ENCODE results near the gene PRICKLE4. TPM values are rescaled to one million over a fixed set of nuclear protein-coding genes. Genes with fewer than 3 reads are reported as not detected.
A peak's percentile ranks its signal among the peaks of the same experiment; 100 is the strongest.

The PRICKLE4 gene
- 4.0 TPM for total RNA-seq
- long read RNA-seq: 0 reads

- intact Hi-C loops (cut with DNase I): no loop called here
- peak; percentile 69 for DNase-seq
- ATAC-seq (ENCODE audit: poor library complexity): peak; percentile 53
Measured at GRCh38 chr6:41780551-41781365, at the start of gene PRICKLE4. TSS of gene PRICKLE4 (plus strand) at chr6:41780782. CDS start at chr6:41783474, 2,692 bp downstream.

- intact Hi-C loops (cut with DNase I): no loop called here
- ATAC-seq (ENCODE audit: poor library complexity): no peak
- peak; percentile 35 for DNase-seq
Measured at GRCh38 chr6:41731561-41732086, 49.0 kb upstream of the PRICKLE4 start.

GRCh38 chr6:41732149-41732548 lies 48.4 kb upstream of the PRICKLE4 start:
- ATAC-seq (ENCODE audit: poor library complexity) (no peak), DNase-seq (no peak)
- intact Hi-C loops (cut with DNase I): no loop called here

GRCh38 chr6:41732591-41733359 lies 47.8 kb upstream of the PRICKLE4 start:
- ATAC-seq (ENCODE audit: poor library complexity): no peak
- intact Hi-C loops (cut with DNase I): no loop called here
- DNase-seq: peak; percentile 37

- ATAC-seq (ENCODE audit: poor library complexity): no peak
- intact Hi-C loops (cut with DNase I): no loop called here
- no peak for DNase-seq
Measured at GRCh38 chr6:41733360-41733706, 47.2 kb upstream of the PRICKLE4 start.

GRCh38 chr6:41733707-41734665 lies 46.6 kb upstream of the PRICKLE4 start:
- intact Hi-C loops (cut with DNase I): loop anchor here (2.0 kb wide), 1 partner anchor 29 kb away; no protein-coding TSS in a partner anchor
- ATAC-seq (ENCODE audit: poor library complexity): peak; percentile 81

GRCh38 chr6:41734666-41735426 lies 45.7 kb upstream of the PRICKLE4 start:
- intact Hi-C loops (cut with DNase I): loop anchor here (2.0 kb wide), 1 partner anchor 30 kb away; no protein-coding TSS in a partner anchor
- ATAC-seq (ENCODE audit: poor library complexity) (peak; percentile 84), DNase-seq (peak; percentile 91)

More at GRCh38 chr6:41733707-41734665, 46.6 kb upstream of the PRICKLE4 start:
- peak; percentile 88 for DNase-seq

GRCh38 chr6:41735427-41736185 lies 45.0 kb upstream of the PRICKLE4 start, which contains the start of gene TFEB:
TSS of gene TFEB (minus strand) at chr6:41735608. CDS start at chr6:41691213, 44,395 bp downstream.
- DNase-seq (peak; percentile 97), ATAC-seq (ENCODE audit: poor library complexity) (peak; percentile 68)
- intact Hi-C loops (cut with DNase I): loop anchor here (2.0 kb wide), 1 partner anchor 31 kb away; no protein-coding TSS in a partner anchor

GRCh38 chr6:41736186-41736733 lies 44.3 kb upstream of the PRICKLE4 start:
- ATAC-seq (ENCODE audit: poor library complexity): no peak
- no peak for DNase-seq
- intact Hi-C loops (cut with DNase I): no loop called here

- ATAC-seq (ENCODE audit: poor library complexity): no peak
- intact Hi-C loops (cut with DNase I): no loop called here
- no peak for DNase-seq
Measured at GRCh38 chr6:41736800-41737555, 43.6 kb upstream of the PRICKLE4 start.

- ATAC-seq (ENCODE audit: poor library complexity) (no peak), DNase-seq (no peak)
- intact Hi-C loops (cut with DNase I): no loop called here
Measured at GRCh38 chr6:41737591-41738130, 42.9 kb upstream of the PRICKLE4 start.

- intact Hi-C loops (cut with DNase I): no loop called here
Measured at GRCh38 chr6:41739041-41739440, 41.5 kb upstream of the PRICKLE4 start.

GRCh38 chr6:41740366-41741162 lies 40.0 kb upstream of the PRICKLE4 start:
- intact Hi-C loops (cut with DNase I): no loop called here
- DNase-seq (peak; percentile 28), ATAC-seq (ENCODE audit: poor library complexity) (no peak)

More at GRCh38 chr6:41739041-41739440, 41.5 kb upstream of the PRICKLE4 start:
- no peak for DNase-seq
- no peak for ATAC-seq (ENCODE audit: poor library complexity)

- DNase-seq (peak; percentile 38), ATAC-seq (ENCODE audit: poor library complexity) (no peak)
- intact Hi-C loops (cut with DNase I): no loop called here
Measured at GRCh38 chr6:41741625-41742490, 38.7 kb upstream of the PRICKLE4 start.
